Liver (tissue), 9 donors: ENCODE data around the gene GPR161. TPM values are rescaled to one million over a fixed set of nuclear protein-coding genes. Genes with fewer than 3 reads are reported as not detected.

Experiments
- DNase-seq: peaks from one replicate; pipeline ENCODE4 v3.0.0-alpha.2; 2017; ENCODE audit warnings: low spot score
- H3K27ac ChIP-seq, 2 donors: one replicate each; pipeline ENCODE4 v1.7.0; 2013; ENCODE audit warnings: inconsistent platforms in 2 of 2, low read length in 2 of 2, control low read depth in 1 of 2, low read depth in 1 of 2, mild to moderate bottlenecking in 1 of 2
- H3K27me3 ChIP-seq, 4 donors: one replicate each; pipeline versions ENCODE4 v1.6.1 to v1.7.0; 2013; ENCODE audit warnings: low read length in 3 of 4, inconsistent platforms in 1 of 4, mild to moderate bottlenecking in 1 of 4, moderate library complexity in 1 of 4; ENCODE audit not compliant: control insufficient read depth in 4 of 4, insufficient read depth in 4 of 4
- H3K36me3 ChIP-seq, 4 donors: one replicate each; pipeline versions ENCODE4 v1.6.1 to v1.7.0; 2013; ENCODE audit warnings: low read length in 3 of 4, mild to moderate bottlenecking in 3 of 4, low read depth in 1 of 4, moderate library complexity in 1 of 4; ENCODE audit not compliant: control insufficient read depth in 4 of 4, insufficient read depth in 3 of 4
- H3K4me1 ChIP-seq, 4 donors: one replicate each; pipeline versions ENCODE4 v1.6.1 to v1.7.0; 2013; ENCODE audit warnings: low read length in 3 of 4, mild to moderate bottlenecking in 3 of 4, moderate library complexity in 1 of 4; ENCODE audit not compliant: control insufficient read depth in 4 of 4, insufficient read depth in 4 of 4
- H3K4me3 ChIP-seq, 3 donors: one replicate each; pipeline versions ENCODE4 v1.6.1 to v1.7.0; 2013; ENCODE audit warnings: low read length in 3 of 3, control low read depth in 1 of 3, low read depth in 1 of 3, mild to moderate bottlenecking in 1 of 3
- H3K9ac ChIP-seq, 2 donors: one replicate each; pipeline ENCODE4 v1.7.0; 2013; ENCODE audit warnings: low read length in 2 of 2, mild to moderate bottlenecking in 2 of 2, moderate library complexity in 2 of 2, control low read depth in 1 of 2, low read depth in 1 of 2
- H3K9me3 ChIP-seq, 4 donors: one replicate each; pipeline versions ENCODE4 v1.6.1 to v1.7.0; 2013; ENCODE audit warnings: low read length in 3 of 4; ENCODE audit not compliant: control insufficient read depth in 4 of 4
- ATF3 ChIP-seq: IDR thresholded peaks from 2 replicates; pipeline ENCODE4 v1.6.1; 2016; ENCODE audit warnings: antibody characterized with exemption
- CTCF ChIP-seq: fragments of 150-350 bp; IDR thresholded peaks from 2 replicates; pipeline ENCODE4 v1.5.1; 2017; ENCODE audit warnings: improper control_type of control experiment, low read depth, low read length; ENCODE audit not compliant: missing input control
- EGR1 ChIP-seq, 2 donors: IDR thresholded peaks; 2 replicates each; pipeline ENCODE4 v1.6.1; 2016 to 2018; ENCODE audit warnings: antibody characterized with exemption in 2 of 2, low read depth in 2 of 2
- FOXA1 ChIP-seq: IDR thresholded peaks from 2 replicates; pipeline ENCODE4 v1.6.1; 2016; ENCODE audit warnings: antibody characterized with exemption
- FOXA2 ChIP-seq: IDR thresholded peaks from 2 replicates; pipeline ENCODE4 v1.6.1; 2016; ENCODE audit warnings: antibody characterized with exemption
- GABPA ChIP-seq, 2 donors: IDR thresholded peaks in 1 of 2; conservative IDR thresholded peaks in 1 of 2; 2 replicates each; pipeline ENCODE4 v1.6.1; 2016; ENCODE audit warnings: antibody characterized with exemption in 2 of 2, mild to moderate bottlenecking in 1 of 2, moderate library complexity in 1 of 2
- HNF4A ChIP-seq, 2 donors: conservative IDR thresholded peaks; 2 replicates each; pipeline ENCODE4 v1.6.1; 2016; ENCODE audit warnings: antibody characterized with exemption in 2 of 2, mild to moderate bottlenecking in 2 of 2
- HNF4G ChIP-seq: IDR thresholded peaks from 2 replicates; pipeline ENCODE4 v1.6.1; 2016; ENCODE audit warnings: antibody characterized with exemption
- MAX ChIP-seq: IDR thresholded peaks from 2 replicates; pipeline ENCODE4 v1.6.1; 2016; ENCODE audit warnings: antibody characterized with exemption
- NR2F2 ChIP-seq: IDR thresholded peaks from 2 replicates; pipeline ENCODE4 v1.6.1; 2016; ENCODE audit warnings: antibody characterized with exemption
- RAD21 ChIP-seq, 2 donors: IDR thresholded peaks; 2 replicates each; pipeline ENCODE4 v1.6.1; 2016; ENCODE audit warnings: antibody characterized with exemption in 2 of 2, mild to moderate bottlenecking in 2 of 2
- REST ChIP-seq: IDR thresholded peaks from 2 replicates; pipeline ENCODE4 v1.6.1; 2016; ENCODE audit warnings: antibody characterized with exemption, mild to moderate bottlenecking
- RXRA ChIP-seq, 2 donors: IDR thresholded peaks; 2 replicates each; pipeline ENCODE4 v1.6.1; 2017 to 2018; ENCODE audit warnings: antibody characterized with exemption in 2 of 2, mild to moderate bottlenecking in 1 of 2
- SP1 ChIP-seq: IDR thresholded peaks from 2 replicates; pipeline ENCODE4 v1.6.1; 2018; ENCODE audit warnings: antibody characterized with exemption, mild to moderate bottlenecking
- TAF1 ChIP-seq: conservative IDR thresholded peaks from 2 replicates; pipeline ENCODE4 v1.6.1; 2016; ENCODE audit warnings: antibody characterized with exemption, mild to moderate bottlenecking
- YY1 ChIP-seq: IDR thresholded peaks from 2 replicates; pipeline ENCODE4 v1.6.1; 2016; ENCODE audit warnings: antibody characterized with exemption, mild to moderate bottlenecking
- WGBS: extraction: QIAGEN DNeasy Blood & Tissue Kit; methylation state at CpG from one replicate; pipeline ENCODE4 v1.1.7; 2013; 5-methylcytosine and 5-hydroxymethylcytosine counted together
- polyA plus RNA-seq, 2 donors: library from polyadenylated mRNA; stranded (reverse) in 1 of 2; unstranded in 1 of 2; fragments of 200-250 nt in 1 of 2; fragments of >200 nt in 1 of 2; fragmentation: Nextera tagmentation in 1 of 2; extraction: Ambion mirVana in 1 of 2; gene quantifications; one replicate each; pipeline versions ENCODE4 v1.2.1 to v1.2.3, GENCODE V29; 2013 to 2015
- total RNA-seq, 2 donors: library from RNA; depleted of rRNA; stranded (reverse); fragments of >200 nt; gene quantifications; one replicate each; pipeline ENCODE4 v1.2.3, GENCODE V29; 2014
- donor health status: healthy.
- donor health status: healthy.
- donor health status: healthy.
- donor health status: healthy.
- donor health status: healthy.

GPR161 gene
- total and polyA plus RNA-seq, 4 donors = 0.33 to 1.1 (median 0.73) TPM

DNA sequence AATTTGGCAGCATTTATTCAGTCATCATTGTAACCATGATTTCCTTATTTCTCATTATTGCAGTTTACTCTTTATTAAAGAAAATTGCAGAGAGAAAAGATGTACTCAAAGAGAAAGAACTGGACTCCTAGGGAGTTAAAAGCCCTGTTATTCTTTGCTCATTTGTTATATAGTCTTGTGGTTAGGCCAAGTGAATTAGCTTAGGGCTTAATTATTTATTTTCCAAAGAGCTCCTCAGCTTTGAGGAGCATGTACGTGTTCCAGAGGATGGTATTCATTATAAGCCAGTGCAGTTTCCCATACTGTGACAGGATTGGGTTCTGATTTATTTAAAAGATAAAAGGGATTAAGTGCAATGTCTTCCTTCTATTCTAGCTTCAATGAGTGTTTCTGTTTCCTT, 86.4 kb downstream of the GPR161 start:
- DNase-seq = no peak
- Histone ChIP-seq H3K9me3 (no peaks in the 10 kb centered on the region), H3K27ac (no peak overlapping the region), H3K4me1 (no peaks in the 10 kb centered on the region), H3K36me3 (peaks cover 0 to 17% (median 15%) of the 10 kb centered on the region in 4 donors), H3K9ac (no peak overlapping the region), H3K4me3 (no peak overlapping the region), H3K27me3 (no peaks in the 10 kb centered on the region)
- WGBS = 94% methylated on average over 1 of the region's 1 CpG
- TF ChIP-seq ATF3 = no peak
- no peak for TF ChIP-seq FOXA2
- no peak for TF ChIP-seq FOXA1
- TF ChIP-seq NR2F2 = no peak
- no peak for TF ChIP-seq RXRA (IDR thresholded peaks at IDR 0.05)
- TF ChIP-seq TAF1 = no peak
- TF ChIP-seq EGR1 (IDR thresholded peaks at IDR 0.05; ENCODE audit: low read depth in 2 of 2) = no peak
- no peak for TF ChIP-seq SP1
- TF ChIP-seq HNF4G = no peak
- no peak for TF ChIP-seq MAX
- no peak for TF ChIP-seq RAD21 (IDR thresholded peaks at IDR 0.05)
- no peak for TF ChIP-seq YY1
- TF ChIP-seq HNF4A (conservative IDR thresholded peaks at IDR 0.05) = no peak
- TF ChIP-seq REST = no peak
- TF ChIP-seq CTCF = no peak
- no peak for TF ChIP-seq GABPA (IDR thresholded peaks at IDR 0.05 in 1 of 2, conservative IDR thresholded peaks at IDR 0.05 in 1 of 2)

- no peak overlapping the region for H3K9ac ChIP-seq
- TF ChIP-seq YY1 (no peak), HNF4G (no peak), ATF3 (no peak), CTCF (no peak), REST (no peak), FOXA2 (no peak)
- WGBS = 92% methylated on average over 1 of the region's 1 CpG
- no peaks in the 10 kb centered on the region for H3K4me1 ChIP-seq
- no peak overlapping the region for H3K4me3 ChIP-seq
- no peaks in the 10 kb centered on the region for H3K9me3 ChIP-seq
- H3K27me3 ChIP-seq = no peaks in the 10 kb centered on the region
- H3K27ac ChIP-seq = no peak overlapping the region
- H3K36me3 ChIP-seq = peaks cover 0 to 29% (median 20%) of the 10 kb centered on the region in 4 donors
- DNase-seq = no peak
These were observed 91.4 kb downstream of the GPR161 start for GRCh38 chr1:168045311-168045710.
